SIG-M5 (cell line): ENCODE data around the gene TPK1.

Experiments
- DNase-seq: peaks from one replicate; lab custom pipeline; 2025; lab: John Stamatoyannopoulos, UW

Gene TPK1

DNA sequence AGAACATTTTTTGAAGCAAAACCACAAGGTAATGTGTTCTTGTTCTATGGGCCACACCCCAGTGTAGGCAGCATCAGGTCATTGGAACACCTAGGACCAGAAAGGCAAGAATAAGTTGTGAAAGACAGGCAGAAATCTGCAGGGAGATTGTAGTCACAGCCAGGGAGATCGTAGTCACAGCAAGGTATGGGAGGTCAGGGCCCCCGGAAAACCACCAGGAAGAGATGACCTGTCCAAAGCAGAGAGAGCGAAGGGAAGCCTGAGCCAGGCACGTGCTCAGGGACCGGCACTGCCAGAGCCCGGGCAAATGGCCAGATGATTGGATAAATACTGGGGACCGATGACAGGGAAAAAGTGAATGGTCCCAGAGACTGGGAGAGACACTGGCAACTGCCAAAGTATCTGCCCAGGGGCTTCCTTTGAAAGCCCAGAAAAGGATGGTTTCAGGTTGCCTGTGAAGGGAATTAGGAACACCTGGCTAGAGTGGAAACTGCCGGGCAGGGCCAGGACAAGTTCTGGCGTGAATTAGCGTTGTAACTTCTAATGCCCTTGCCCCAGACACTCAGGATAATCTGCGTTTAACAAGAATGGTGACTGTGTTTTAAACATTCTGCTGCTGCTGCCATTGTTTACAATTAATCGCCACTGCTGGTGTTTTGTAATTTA is 428.5 kb downstream of the TPK1 start:
- DNase-seq = no peak

DNA sequence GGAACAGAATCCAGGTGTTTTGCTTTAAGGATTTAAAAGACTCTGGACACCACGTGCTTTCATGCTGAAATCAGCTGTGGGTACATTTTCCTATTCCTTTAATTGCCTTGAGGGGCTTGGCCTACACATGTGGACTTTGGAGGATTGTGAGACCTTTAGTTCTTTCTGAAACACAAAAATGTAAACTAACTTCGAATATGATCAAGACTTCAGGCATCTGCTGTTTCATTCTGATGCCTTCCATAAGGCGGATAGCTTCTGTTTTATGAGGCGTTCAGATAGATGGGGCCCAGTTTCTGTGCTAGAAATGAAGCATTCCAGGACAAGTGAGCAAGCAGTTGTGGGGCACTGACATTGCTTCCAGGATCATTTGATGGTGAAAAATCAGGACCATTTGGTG is 430.9 kb downstream of the TPK1 start:
- no peak for DNase-seq

DNA sequence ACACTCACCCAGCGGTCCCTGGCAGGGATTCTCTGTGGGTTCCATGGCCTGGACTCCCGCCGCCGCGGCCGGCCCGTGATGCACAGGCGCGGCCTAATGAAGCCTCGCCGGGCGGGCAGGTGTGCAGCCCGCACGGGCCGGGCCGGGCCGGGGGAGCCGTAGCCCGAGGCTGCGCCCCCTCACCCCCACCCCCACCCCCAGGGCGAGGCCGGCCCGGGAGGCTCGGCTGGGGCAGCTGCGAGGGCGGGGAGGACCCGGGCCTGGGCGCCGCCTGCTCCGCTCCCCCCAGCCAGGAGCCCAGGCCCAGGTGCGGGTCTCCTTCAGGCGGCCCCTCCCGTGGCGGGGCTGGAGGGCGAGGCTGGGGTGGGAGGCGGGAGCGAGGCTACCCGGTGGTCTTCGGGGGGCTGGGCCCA is 432.2 kb downstream of the TPK1 start, which contains the start of gene NOBOX:
TSS of gene NOBOX (minus strand) at position 45 of the 413 bp plus-strand sequence.
- no peak for DNase-seq

DNA sequence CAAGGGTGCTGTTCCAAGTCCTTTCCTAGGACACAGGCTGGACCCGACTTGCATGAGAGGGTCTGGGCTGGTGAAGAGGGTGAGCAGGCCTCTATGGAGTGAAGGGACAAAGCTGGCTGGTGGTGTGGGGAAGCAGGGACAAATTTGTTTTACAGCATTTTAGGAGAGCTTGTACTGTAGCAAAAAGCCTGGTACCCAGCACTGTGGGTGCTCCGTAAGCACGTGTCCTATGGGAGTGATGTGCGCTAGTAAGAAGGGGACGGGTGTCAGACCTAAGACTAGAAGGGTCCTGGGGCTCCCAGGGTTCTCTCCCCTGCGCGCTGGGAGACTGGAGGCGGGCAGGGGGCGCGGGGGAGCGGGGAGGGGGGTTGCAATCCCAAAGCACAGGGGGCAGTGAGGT is 432.8 kb downstream of the TPK1 start:
- no peak for DNase-seq
